NCI-H2196 (cell line): ENCODE results near the gene ZNF383.
"Not testable (repeated sequence)": the region's sequence is repeated elsewhere in the genome, so short reads cannot be mapped to it uniquely, and the experiment has no call there.

Source experiments
- DNase-seq: peaks from one replicate; lab custom pipeline; 2025; ENCODE audit not compliant: unreplicated experiment; lab: John Stamatoyannopoulos, UW

ZNF383 gene

DNA sequence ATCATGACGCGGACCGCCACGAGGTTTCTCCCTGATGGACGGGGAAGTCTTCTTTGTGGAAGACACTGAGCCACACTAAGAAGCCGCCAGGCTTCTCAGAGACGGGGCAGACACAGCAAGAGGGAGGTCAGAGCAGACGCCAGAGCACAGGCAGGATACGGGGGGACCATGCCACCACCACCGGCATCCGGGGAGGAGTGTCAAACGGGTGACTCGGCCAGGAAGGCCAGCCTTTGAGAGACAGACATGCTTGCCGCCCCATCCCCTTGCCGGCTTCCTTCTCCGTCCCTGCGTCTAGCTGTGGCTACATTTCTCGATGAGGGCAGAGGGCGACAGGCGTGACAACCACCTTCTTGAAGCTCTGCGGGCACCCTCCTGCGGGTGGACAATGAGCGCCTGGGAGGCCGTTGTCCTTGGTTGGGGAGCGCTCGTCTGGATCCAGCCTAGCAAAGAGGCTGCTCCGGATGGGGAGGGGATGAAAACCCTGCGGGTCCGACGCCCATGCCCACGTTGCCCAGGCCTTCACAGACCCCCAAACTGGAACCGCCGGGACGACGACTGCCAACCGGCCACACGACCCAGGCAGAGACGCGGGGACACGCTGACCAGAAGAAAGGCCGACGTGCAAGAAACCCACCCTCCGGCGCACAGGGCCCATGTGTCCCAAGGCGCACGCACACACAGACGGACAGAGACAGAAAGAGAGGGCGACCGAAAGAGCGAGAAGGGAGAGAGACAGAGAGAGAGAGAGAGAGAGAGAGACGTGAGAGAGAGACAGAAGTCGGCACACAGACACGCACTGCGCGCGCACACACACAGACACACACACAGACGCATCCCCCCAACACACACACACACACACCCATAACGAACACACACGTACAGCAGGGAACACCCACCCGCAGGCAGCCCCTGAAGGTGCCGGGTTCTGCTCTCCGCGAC is 75.3 kb downstream of the ZNF383 start:
- DNase-seq = not testable (repeated sequence)

GRCh38 chr19:37294246-37294645 is 76.2 kb downstream of the ZNF383 start:
- DNase-seq = not testable (repeated sequence)
